Progenitor cell of endocrine pancreas (in vitro differentiated cells): Measurements from ENCODE around the gene NBEA. TPM values are rescaled to one million over a fixed set of nuclear protein-coding genes. Genes with fewer than 3 reads are reported as not detected.

Experiments used
- DNase-seq: peaks from one replicate; pipeline ENCODE4 v3.0.0; 2021; ENCODE audit warnings: low spot score; ENCODE audit not compliant: unreplicated experiment
- H3K27ac Mint-ChIP-seq: 2 replicates; pipeline ENCODE4 v1.8.0; 2021; ENCODE audit warnings: mild to moderate bottlenecking, moderate library complexity, mixed read lengths
- H3K27me3 Mint-ChIP-seq: 2 replicates; pipeline ENCODE4 v1.8.0; 2021; ENCODE audit warnings: mixed read lengths
- H3K36me3 Mint-ChIP-seq: 2 replicates; pipeline ENCODE4 v1.8.0; 2022; ENCODE audit warnings: mixed read lengths; ENCODE audit not compliant: insufficient read depth
- H3K4me1 Mint-ChIP-seq: 2 replicates; pipeline ENCODE4 v1.8.0; 2021; ENCODE audit warnings: low read depth, mixed read lengths
- H3K4me3 Mint-ChIP-seq: 2 replicates; pipeline ENCODE4 v1.8.0; 2021; ENCODE audit warnings: low read depth, mild to moderate bottlenecking, moderate library complexity, mixed read lengths
- H3K9me3 Mint-ChIP-seq: 2 replicates; pipeline ENCODE4 v1.8.0; 2021; ENCODE audit warnings: low read depth, mixed read lengths
- CTCF ChIP-seq: fragments of 200-600 bp; sonication (generic); IDR thresholded peaks from one replicate; pipeline ENCODE4 v1.5.0; 2021; ENCODE audit warnings: antibody characterized with exemption, mild to moderate bottlenecking; ENCODE audit not compliant: unreplicated experiment
- total RNA-seq: library from RNA; stranded (reverse); gene quantifications from 2 replicates; pipeline ENCODE4 v1.2.1, GENCODE V29; 2021

Gene NBEA
- total RNA-seq, 1 donor from 2014 or later = 21.7 TPM

DNA sequence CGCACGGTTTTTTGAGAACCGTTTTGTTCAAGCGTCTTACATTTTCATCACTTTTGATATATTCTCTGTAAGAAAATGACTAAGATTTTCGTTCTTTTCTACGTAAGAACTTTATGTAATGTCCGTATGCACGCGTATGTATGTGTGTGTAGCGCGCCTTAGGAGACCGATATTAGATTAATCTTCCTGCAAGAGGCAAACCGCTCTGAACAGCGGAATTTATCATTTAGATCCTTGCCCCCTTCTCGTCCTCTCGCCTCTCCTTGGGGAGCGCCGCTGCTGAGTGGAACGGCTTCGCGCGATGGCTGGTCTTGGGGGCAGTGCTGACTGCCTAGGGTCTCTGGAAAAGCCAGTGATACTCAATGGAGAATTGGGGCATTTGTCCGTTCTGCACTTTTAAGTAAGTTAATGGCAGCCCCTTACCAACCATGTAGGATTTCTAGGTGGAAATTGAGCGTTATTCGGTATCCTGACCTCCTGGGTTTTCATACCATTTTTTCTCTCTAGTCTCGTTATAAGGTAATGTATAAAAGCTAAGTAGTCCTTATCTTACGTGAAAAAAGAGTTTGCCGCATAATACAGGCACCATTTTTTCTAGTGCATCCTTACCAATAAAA, 529.7 kb downstream of the NBEA start:
- Mint-ChIP-seq H3K4me1 (peaks cover 33% of the 10 kb centered on the region), H3K9me3 (no peaks in the 10 kb centered on the region), H3K27ac (no peak overlapping the region), H3K4me3 (peak overlapping the region; percentile 2), H3K27me3 (peaks cover 82% of the 10 kb centered on the region), H3K36me3 (no peaks in the 10 kb centered on the region)
- DNase-seq = no peak
- no peak for TF ChIP-seq CTCF

DNA sequence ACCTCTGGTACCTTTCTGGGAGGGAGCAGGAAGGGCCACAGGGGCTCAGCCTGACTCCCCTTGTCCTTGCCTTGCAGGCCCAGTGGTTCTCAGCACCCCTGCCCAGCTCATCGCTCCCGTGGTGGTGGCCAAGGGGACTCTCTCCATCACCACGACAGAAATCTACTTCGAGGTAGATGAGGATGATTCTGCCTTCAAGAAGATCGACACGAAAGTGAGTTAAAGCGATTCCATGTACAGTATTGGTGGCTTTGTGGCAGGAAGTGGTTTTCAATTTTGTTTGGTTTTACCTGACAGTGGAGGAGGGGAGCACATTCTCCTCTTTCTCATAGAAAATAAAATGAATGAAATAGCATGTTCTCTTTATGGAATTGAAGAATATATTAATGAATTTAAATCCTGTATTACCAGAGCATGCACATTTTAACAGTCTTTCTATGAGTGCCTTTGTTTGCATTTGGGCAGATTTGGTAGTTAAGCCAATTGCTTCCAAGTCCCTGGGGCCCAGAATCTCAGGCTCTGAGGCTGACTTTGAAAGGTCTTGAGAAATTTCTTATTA, 530.3 kb downstream of the NBEA start:
- TF ChIP-seq CTCF = no peak
- DNase-seq = no peak
- Mint-ChIP-seq H3K27ac (no peak overlapping the region), H3K9me3 (no peaks in the 10 kb centered on the region), H3K27me3 (peaks cover 88% of the 10 kb centered on the region), H3K36me3 (no peaks in the 10 kb centered on the region), H3K4me3 (no peak overlapping the region), H3K4me1 (peaks cover 34% of the 10 kb centered on the region)

DNA sequence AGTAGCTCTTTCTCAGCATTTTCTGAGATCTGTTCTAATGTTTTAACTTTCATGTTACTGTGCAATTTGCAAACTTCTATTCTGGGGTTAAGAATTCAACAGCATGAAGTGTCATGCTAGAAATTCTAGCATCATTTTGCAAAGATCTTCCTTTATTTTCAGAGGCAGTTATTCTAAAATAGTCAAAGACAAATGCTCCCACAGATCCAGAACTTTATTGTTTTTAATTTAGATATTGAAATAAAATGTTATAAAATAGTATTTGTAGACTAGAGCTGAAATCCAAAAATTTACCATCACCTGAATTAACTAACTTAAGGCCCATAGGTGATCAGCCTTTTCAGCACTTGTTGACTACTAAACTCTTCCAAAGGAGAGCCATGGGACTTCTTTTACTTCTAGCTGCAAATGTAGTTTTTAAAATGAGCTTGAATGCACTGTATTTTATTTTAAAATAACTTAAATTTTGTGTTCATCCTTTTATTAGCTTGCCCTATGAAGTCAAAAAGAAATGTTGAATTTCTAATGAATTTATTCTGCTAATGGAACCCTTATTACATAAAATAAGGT, 531.2 kb downstream of the NBEA start:
- no peak for DNase-seq
- no peak for TF ChIP-seq CTCF
- Mint-ChIP-seq H3K9me3 (no peaks in the 10 kb centered on the region), H3K4me1 (peaks cover 31% of the 10 kb centered on the region), H3K4me3 (no peak overlapping the region), H3K27me3 (peaks cover 93% of the 10 kb centered on the region), H3K27ac (no peak overlapping the region), H3K36me3 (no peaks in the 10 kb centered on the region)

DNA sequence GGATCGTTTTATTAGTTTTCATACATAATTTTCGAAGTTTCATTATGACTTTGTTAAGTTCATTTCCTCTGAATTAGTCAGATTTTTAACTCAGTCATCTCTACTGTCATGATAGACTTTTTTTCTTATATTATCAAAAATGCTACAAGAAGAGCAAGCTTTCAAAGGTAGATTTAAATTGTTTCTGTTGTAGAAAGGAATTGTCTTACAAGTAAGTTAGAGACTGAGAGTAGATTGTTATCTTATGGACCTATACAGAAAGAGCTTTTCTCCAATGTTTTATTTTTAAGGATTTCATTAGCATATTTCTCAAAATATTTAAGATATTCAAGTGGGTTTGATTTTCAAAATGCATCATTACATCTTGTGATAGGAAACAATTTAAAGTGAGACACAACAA, 531.7 kb downstream of the NBEA start:
- Mint-ChIP-seq H3K4me1 (peaks cover 32% of the 10 kb centered on the region), H3K9me3 (no peaks in the 10 kb centered on the region), H3K27ac (no peak overlapping the region), H3K27me3 (peaks cover 94% of the 10 kb centered on the region), H3K4me3 (no peak overlapping the region), H3K36me3 (no peaks in the 10 kb centered on the region)
- no peak for DNase-seq
- no peak for TF ChIP-seq CTCF

GRCh38 chr13:35474496-35475211, 532.6 kb downstream of the NBEA start:
- Mint-ChIP-seq H3K9me3 (no peaks in the 10 kb centered on the region), H3K4me1 (peaks cover 32% of the 10 kb centered on the region), H3K27ac (no peak overlapping the region), H3K36me3 (no peaks in the 10 kb centered on the region), H3K4me3 (peak overlapping the region; percentile 32), H3K27me3 (peaks cover 96% of the 10 kb centered on the region)
- no peak for DNase-seq
- TF ChIP-seq CTCF = no peak
